ENCODE results near the gene ZNF618. TPM values are rescaled to one million over a fixed set of nuclear protein-coding genes. Genes with fewer than 3 reads are reported as not detected.

ZNF618 gene, protein sequence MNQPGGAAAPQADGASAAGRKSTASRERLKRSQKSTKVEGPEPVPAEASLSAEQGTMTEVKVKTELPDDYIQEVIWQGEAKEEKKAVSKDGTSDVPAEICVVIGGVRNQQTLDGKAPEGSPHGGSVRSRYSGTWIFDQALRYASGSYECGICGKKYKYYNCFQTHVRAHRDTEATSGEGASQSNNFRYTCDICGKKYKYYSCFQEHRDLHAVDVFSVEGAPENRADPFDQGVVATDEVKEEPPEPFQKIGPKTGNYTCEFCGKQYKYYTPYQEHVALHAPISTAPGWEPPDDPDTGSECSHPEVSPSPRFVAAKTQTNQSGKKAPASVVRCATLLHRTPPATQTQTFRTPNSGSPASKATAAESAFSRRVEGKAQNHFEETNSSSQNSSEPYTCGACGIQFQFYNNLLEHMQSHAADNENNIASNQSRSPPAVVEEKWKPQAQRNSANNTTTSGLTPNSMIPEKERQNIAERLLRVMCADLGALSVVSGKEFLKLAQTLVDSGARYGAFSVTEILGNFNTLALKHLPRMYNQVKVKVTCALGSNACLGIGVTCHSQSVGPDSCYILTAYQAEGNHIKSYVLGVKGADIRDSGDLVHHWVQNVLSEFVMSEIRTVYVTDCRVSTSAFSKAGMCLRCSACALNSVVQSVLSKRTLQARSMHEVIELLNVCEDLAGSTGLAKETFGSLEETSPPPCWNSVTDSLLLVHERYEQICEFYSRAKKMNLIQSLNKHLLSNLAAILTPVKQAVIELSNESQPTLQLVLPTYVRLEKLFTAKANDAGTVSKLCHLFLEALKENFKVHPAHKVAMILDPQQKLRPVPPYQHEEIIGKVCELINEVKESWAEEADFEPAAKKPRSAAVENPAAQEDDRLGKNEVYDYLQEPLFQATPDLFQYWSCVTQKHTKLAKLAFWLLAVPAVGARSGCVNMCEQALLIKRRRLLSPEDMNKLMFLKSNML
- 2.1 and 11.8 TPM in 2 replicates for total RNA-seq

DNA sequence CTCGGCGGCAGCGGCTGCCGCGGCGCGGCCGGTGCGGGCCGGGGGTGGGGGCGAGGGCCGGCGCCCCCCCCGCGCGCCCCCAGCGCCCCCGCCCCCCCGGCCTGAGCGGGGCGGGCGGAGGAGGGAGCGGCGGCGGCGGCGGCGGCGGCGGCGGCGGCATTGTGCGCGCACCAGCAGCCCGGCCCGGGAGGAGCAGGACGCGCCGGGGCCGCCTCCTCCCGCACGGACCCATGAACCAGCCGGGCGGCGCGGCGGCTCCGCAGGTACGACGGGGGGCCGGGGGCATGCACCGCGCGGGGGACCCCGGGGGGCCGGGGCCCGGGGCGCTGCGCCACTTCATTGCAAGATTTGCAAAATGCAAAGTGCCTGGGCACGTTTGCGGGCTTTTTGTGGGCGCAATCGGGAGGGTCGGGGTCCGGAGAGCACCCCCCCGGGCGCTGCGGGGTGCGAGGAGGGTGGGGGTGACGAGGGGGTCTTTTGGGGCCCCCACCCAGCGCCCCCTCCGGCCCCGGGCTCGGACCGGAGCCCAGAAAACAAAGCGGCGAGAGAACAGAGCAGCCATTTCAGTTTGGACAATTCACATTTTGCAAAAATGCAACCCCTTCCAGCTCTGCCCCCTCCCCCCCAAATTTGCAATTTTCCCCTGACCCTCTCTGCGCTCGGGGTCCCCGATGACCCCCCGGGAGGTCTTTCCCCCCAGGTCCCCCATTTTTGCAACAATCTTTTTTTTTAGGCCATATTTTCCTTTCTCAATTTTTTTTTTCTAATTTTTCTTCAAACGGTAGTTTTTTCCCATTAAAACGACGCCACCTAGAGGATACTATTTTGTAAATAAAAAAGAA is at the start of gene ZNF618:
ZNF618 (plus strand) TSS at position 159 of the 842 bp plus-strand sequence; CDS start at position 231, 72 bp downstream.

GRCh38 chr9:114078021-114078780 is 202.1 kb downstream of the ZNF618 start, which contains the start of gene AMBP:
AMBP (minus strand) TSS chr9:114078300; CDS start chr9:114078209, 91 bp downstream.

DNA sequence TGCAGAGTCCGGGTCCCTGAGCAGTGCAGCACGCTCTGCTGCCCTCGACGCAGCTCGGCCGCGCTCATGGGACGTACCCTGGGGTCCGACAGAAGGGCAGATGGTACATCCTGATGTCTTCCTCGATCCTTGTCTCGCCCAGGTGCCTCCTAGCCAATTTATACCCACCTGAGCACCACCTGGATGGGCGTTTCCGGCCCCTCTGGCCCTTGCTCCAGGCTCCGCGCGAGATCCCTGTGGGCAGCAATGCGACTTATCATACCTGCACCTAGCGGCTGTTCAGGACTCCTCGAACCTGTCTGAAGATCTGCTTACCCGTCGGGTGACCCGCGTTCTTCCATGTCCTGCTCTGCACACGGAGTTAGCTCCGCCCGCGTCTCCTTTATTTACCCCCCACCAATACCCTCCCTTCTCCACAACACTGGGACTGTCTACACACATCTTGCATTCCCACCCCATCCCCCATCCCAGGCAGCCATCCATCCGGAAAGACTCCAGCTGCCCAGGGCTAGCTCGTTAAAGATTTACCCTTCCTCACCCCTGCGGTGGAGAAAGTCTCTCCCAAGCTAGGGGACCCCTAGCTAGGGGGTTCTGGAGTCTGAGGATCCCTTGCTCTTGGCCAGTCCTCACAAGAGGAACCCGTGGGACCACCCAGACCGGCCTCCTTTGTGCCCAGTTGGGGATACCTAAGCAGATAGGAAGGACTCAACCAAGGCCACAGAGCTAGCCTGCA is 223.0 kb downstream of the ZNF618 start, which contains the start of gene KIF12:
KIF12 (minus strand) TSS at position 357 of the 733 bp plus-strand sequence; CDS start at position 341, 16 bp downstream.

Other genes starting within 250 kb of the ZNF618 start
- gene AMBP, start 202.0 kb downstream of the ZNF618 start, total RNA-seq = not detected in 2 replicates
- gene KIF12, start 223.0 kb downstream of the ZNF618 start, total RNA-seq = under 0.01 and 0.78 TPM in 2 replicates